Right cardiac atrium (tissue), 5 donors: Measurements from ENCODE around the gene CCDC70. TPM values are rescaled to one million over a fixed set of nuclear protein-coding genes. Genes with fewer than 3 reads are reported as not detected.

Source experiments
- ATAC-seq, 2 donors: fragments of 200-7000 bp; cut with Tn5 transposase; one replicate each; pipeline versions ENCODE4 v1.8.0 to v1.9.1; 2020; ENCODE audit warnings: moderate library complexity in 2 of 2, mild to moderate bottlenecking in 1 of 2
- DNase-seq, 3 donors: peaks; one replicate each; pipeline ENCODE4 v3.0.0-alpha.2; 2020
- H3K27ac ChIP-seq: one replicate; pipeline ENCODE4 v1.5.1; 2013; ENCODE audit warnings: mild to moderate bottlenecking, low read length, control low read depth, moderate library complexity
- H3K27me3 ChIP-seq: one replicate; pipeline ENCODE4 v1.6.1; 2013; ENCODE audit not compliant: control insufficient read depth, insufficient read depth
- H3K4me1 ChIP-seq: one replicate; pipeline ENCODE4 v1.6.1; 2013; ENCODE audit warnings: low read length; ENCODE audit not compliant: control insufficient read depth, insufficient read depth
- H3K4me3 ChIP-seq: one replicate; pipeline ENCODE4 v1.5.1; 2013; ENCODE audit warnings: low read length, control low read depth
- H3K9me3 ChIP-seq: one replicate; pipeline ENCODE4 v1.6.1; 2013; ENCODE audit warnings: low read length; ENCODE audit not compliant: control insufficient read depth
- WGBS: extraction: QIAGEN DNeasy Blood & Tissue Kit; methylation state at CpG from one replicate; pipeline ENCODE4 v1.1.7; 2013; 5-methylcytosine and 5-hydroxymethylcytosine counted together
- intact Hi-C, 4 donors: fragments of 100-400 bp; cut with DNase I; formaldehyde crosslinking; loops; one replicate each; pipeline versions ENCODE4 v1.11.0 to v1.14.0; 2022 to 2023
- polyA plus RNA-seq: library from polyadenylated mRNA; stranded (reverse); fragments of 200-250 nt; gene quantifications from one replicate; pipeline ENCODE4 v1.2.3, GENCODE V29; 2013
- total RNA-seq, 4 donors: library from RNA; stranded (reverse); fragmentation: NEBNext Ultra II Directional; extraction: Animal tissue kit (Norgen Biotek cat#: 25700); gene quantifications; one replicate each; pipeline ENCODE4 v1.2.1, GENCODE V29; 2021
- donor health status: healthy with polysubstance abuse.
- donor health status: DM: no; HTN: yes; CAD: no.
- donor health status: DM: no; HTN: no; CAD: no.
- donor health status: DM: no; HTN: yes; CAD: no; lungs with severe emphysema.
- donor health status: DM: yes; HTN: yes; CAD: no.

Gene CCDC70
- total and polyA plus RNA-seq, 5 donors = 0.07 TPM; not detected in 4

- H3K27ac ChIP-seq = no peak overlapping the region
- DNase-seq = no peak
- no peak for ATAC-seq
- 95% methylated on average over 5 of the region's 5 CpGs for WGBS
- intact Hi-C loops = no loop called here
- no peak overlapping the region for H3K4me3 ChIP-seq
- H3K9me3 ChIP-seq = no peaks in the 10 kb centered on the region
- H3K27me3 ChIP-seq = no peaks in the 10 kb centered on the region
- H3K4me1 ChIP-seq = peaks cover 4% of the 10 kb centered on the region
Observed at GRCh38 chr13:51831519-51831918, 30.2 kb upstream of the CCDC70 start.

GRCh38 chr13:51832471-51833152, 29.2 kb upstream of the CCDC70 start:
- DNase-seq (peak in 1 of 3 donors; percentile 44), ATAC-seq (peak; percentile 82 to 88)
- no peaks in the 10 kb centered on the region for H3K9me3 ChIP-seq
- intact Hi-C loops = loop anchor here in 1 of 4 donors (2.0 kb wide), 1 partner anchor 16 kb away; no protein-coding TSS in a partner anchor
- WGBS = 65% methylated on average over 6 of the region's 6 CpGs
- H3K4me3 ChIP-seq = no peak overlapping the region
- peaks cover 2% of the 10 kb centered on the region for H3K4me1 ChIP-seq
- H3K27me3 ChIP-seq = no peaks in the 10 kb centered on the region
- H3K27ac ChIP-seq = no peak overlapping the region

GRCh38 chr13:51833980-51834379, 27.8 kb upstream of the CCDC70 start:
- H3K9me3 ChIP-seq = no peaks in the 10 kb centered on the region
- no peak overlapping the region for H3K27ac ChIP-seq
- ATAC-seq (no peak), DNase-seq (no peak)
- no peak overlapping the region for H3K4me3 ChIP-seq
- no peaks in the 10 kb centered on the region for H3K27me3 ChIP-seq
- intact Hi-C loops = loop anchor here in 1 of 4 donors (2.0 kb wide), 1 partner anchor 17 kb away; no protein-coding TSS in a partner anchor
- peaks cover 2% of the 10 kb centered on the region for H3K4me1 ChIP-seq
- 83% methylated on average over 10 of the region's 10 CpGs for WGBS

- DNase-seq = no peak
- WGBS = 44% methylated on average over 7 of the region's 7 CpGs
- Histone ChIP-seq H3K9me3 (no peaks in the 10 kb centered on the region), H3K4me1 (peaks cover 2% of the 10 kb centered on the region), H3K27ac (no peak overlapping the region), H3K4me3 (no peak overlapping the region), H3K27me3 (no peaks in the 10 kb centered on the region)
- intact Hi-C loops = no loop called here
- ATAC-seq = no peak
Observed at GRCh38 chr13:51834581-51835171, 27.1 kb upstream of the CCDC70 start.

GRCh38 chr13:51837016-51837415, 24.8 kb upstream of the CCDC70 start:
- Histone ChIP-seq H3K27ac (no peak overlapping the region), H3K27me3 (no peaks in the 10 kb centered on the region), H3K4me3 (no peak overlapping the region), H3K9me3 (no peaks in the 10 kb centered on the region), H3K4me1 (peaks cover 2% of the 10 kb centered on the region)
- no peak for DNase-seq
- intact Hi-C loops = no loop called here
- no peak for ATAC-seq
- WGBS = 91% methylated on average over 3 of the region's 3 CpGs

GRCh38 chr13:51838240-51838846, 23.4 kb upstream of the CCDC70 start:
- DNase-seq (no peak), ATAC-seq (no peak)
- 88% methylated on average over 8 of the region's 8 CpGs for WGBS
- intact Hi-C loops = no loop called here
- H3K9me3 ChIP-seq = no peaks in the 10 kb centered on the region
- H3K27me3 ChIP-seq = no peaks in the 10 kb centered on the region
- no peak overlapping the region for H3K4me3 ChIP-seq
- H3K4me1 ChIP-seq = peaks cover 2% of the 10 kb centered on the region
- H3K27ac ChIP-seq = no peak overlapping the region

GRCh38 chr13:51839711-51840540, 21.8 kb upstream of the CCDC70 start:
- H3K4me1 ChIP-seq = peaks cover 1% of the 10 kb centered on the region
- DNase-seq = no peak

GRCh38 chr13:51840917-51841316, 20.9 kb upstream of the CCDC70 start:
- H3K27me3 ChIP-seq = no peaks in the 10 kb centered on the region
- intact Hi-C loops = no loop called here

More at GRCh38 chr13:51839711-51840540, 21.8 kb upstream of the CCDC70 start:
- WGBS = 66% methylated on average over 10 of the region's 10 CpGs
- no peak overlapping the region for H3K4me3 ChIP-seq
- intact Hi-C loops = no loop called here
- ATAC-seq = peak in 1 of 2 donors; percentile 36
- H3K9me3 ChIP-seq = no peaks in the 10 kb centered on the region
- peak overlapping the region; percentile 15 for H3K27ac ChIP-seq
- no peaks in the 10 kb centered on the region for H3K27me3 ChIP-seq

GRCh38 chr13:51841732-51842131, 20.0 kb upstream of the CCDC70 start:
- intact Hi-C loops = no loop called here
- no peak overlapping the region for H3K27ac ChIP-seq
- H3K4me1 ChIP-seq = peaks cover 3% of the 10 kb centered on the region
- H3K4me3 ChIP-seq = no peak overlapping the region
- WGBS = 69% methylated on average over 6 of the region's 6 CpGs
- DNase-seq = no peak
- no peaks in the 10 kb centered on the region for H3K27me3 ChIP-seq
- no peaks in the 10 kb centered on the region for H3K9me3 ChIP-seq
- ATAC-seq = no peak

More at GRCh38 chr13:51840917-51841316, 20.9 kb upstream of the CCDC70 start:
- no peak for ATAC-seq
- Histone ChIP-seq H3K4me1 (peaks cover 3% of the 10 kb centered on the region), H3K27ac (peak overlapping the region; percentile 26), H3K9me3 (no peaks in the 10 kb centered on the region), H3K4me3 (no peak overlapping the region)
- WGBS = 59% methylated on average over 6 of the region's 6 CpGs
- DNase-seq = no peak

- ATAC-seq (no peak), DNase-seq (no peak)
- no peak overlapping the region for H3K4me3 ChIP-seq
- no peaks in the 10 kb centered on the region for H3K9me3 ChIP-seq
- no peak overlapping the region for H3K27ac ChIP-seq
- intact Hi-C loops = no loop called here
- WGBS = 65% methylated on average over 3 of the region's 3 CpGs
- peaks cover 3% of the 10 kb centered on the region for H3K4me1 ChIP-seq
- no peaks in the 10 kb centered on the region for H3K27me3 ChIP-seq
Observed at GRCh38 chr13:51843529-51843928, 18.2 kb upstream of the CCDC70 start.
